HCT116 (cell line): Measurements from ENCODE around the gene FAM162B. TPM values are rescaled to one million over a fixed set of nuclear protein-coding genes. Genes with fewer than 3 reads are reported as not detected.

Source experiments
- ATAC-seq: fragments of 200-7000 bp; cut with Tn5 transposase; 2 replicates; pipeline ENCODE4 v1.9.1; 2020; ENCODE audit warnings: mild to moderate bottlenecking, moderate library complexity
- BruUV-seq: library from RNA; stranded (reverse); fragments of 400-500 nt; replicated peaks from 2 replicates; lab custom pipeline; 2021; lab: Mats Ljungman, UMichigan
- CTCF ChIA-PET: fragments of 300-600 bp; sonication (Branson Sonifier 250); formaldehyde crosslinking; loops from one replicate; lab custom pipeline; 2021; ENCODE audit warnings: antibody characterized with exemption; lab: Charles Lee
- POLR2A ChIA-PET: fragments of 300-600, 350-600 bp; sonication (Branson Sonifier 250); formaldehyde crosslinking; loops from one replicate; lab custom pipeline; 2021; ENCODE audit warnings: antibody characterized with exemption; lab: Charles Lee
- RAD21 ChIA-PET, 2 experiments: fragments of 300-600 bp; sonication (Branson Sonifier 250); formaldehyde crosslinking; loops; one replicate each; lab custom pipeline; 2023; ENCODE audit warnings: low total read pairs in 2 of 2; ENCODE audit not compliant: uncharacterized antibody in 2 of 2, unreplicated experiment in 2 of 2, low non-redundant PET in 1 of 2; lab: Charles Lee
- DNase-seq: peaks from one replicate; pipeline ENCODE4 v3.0.0-alpha.2; 2010; ENCODE audit warnings: low read depth, low spot score
- H2AFZ ChIP-seq: fragments of 200-600 bp; shearing (Covaris generic), sonication (generic); 2 replicates; pipeline ENCODE4 v1.6.1; 2017; ENCODE audit warnings: low read depth, mixed run types, mixed read lengths, antibody characterized with exemption, low read length; ENCODE audit not compliant: poor library complexity, severe bottlenecking
- H3K27ac ChIP-seq: 2 replicates; pipeline ENCODE4 v1.5.1; 2012; ENCODE audit warnings: low read depth, low read length
- H3K27me3 ChIP-seq: fragments of 200-600 bp; sonication (generic); 2 replicates; pipeline ENCODE4 v1.6.1; 2016; ENCODE audit warnings: mixed run types, low read length, mixed read lengths; ENCODE audit not compliant: insufficient read depth
- H3K36me3 ChIP-seq, 2 experiments: fragments of 200-500 bp in 1 of 2; fragments of 200-600 bp in 1 of 2; sonication (Bioruptor generic) in 1 of 2; sonication (generic) in 1 of 2; 2 replicates each; pipeline versions ENCODE4 v1.5.1 to v1.6.1; 2014 to 2016; ENCODE audit warnings: low read length in 2 of 2, inconsistent platforms in 1 of 2, mixed read lengths in 1 of 2, mixed run types in 1 of 2; ENCODE audit not compliant: insufficient read depth in 2 of 2, control insufficient read depth in 1 of 2
- H3K4me1 ChIP-seq, 2 experiments: fragments of 200-600 bp in 1 of 2; sonication (generic) in 1 of 2; 2 replicates each; pipeline versions ENCODE4 v1.5.1 to v1.6.1; 2012 to 2017; ENCODE audit warnings: low read length in 2 of 2, inconsistent platforms in 1 of 2, mild to moderate bottlenecking in 1 of 2, mixed read lengths in 1 of 2, mixed run types in 1 of 2, moderate library complexity in 1 of 2; ENCODE audit not compliant: insufficient read depth in 2 of 2, control insufficient read depth in 1 of 2
- H3K4me2 ChIP-seq: fragments of 200-600 bp; sonication (generic); 2 replicates; pipeline ENCODE4 v1.6.1; 2017; ENCODE audit warnings: mixed run types, low read length, mixed read lengths
- H3K4me3 ChIP-seq, 2 experiments: fragments of 200-600 bp in 1 of 2; sonication (generic) in 1 of 2; replicated peaks in 1 of 2; 2 replicates each; pipeline ENCODE4 v1.5.1; 2011 to 2016; ENCODE audit warnings: low read length in 2 of 2, control low read depth in 1 of 2, low read depth in 1 of 2, mild to moderate bottlenecking in 1 of 2, mixed read lengths in 1 of 2, mixed run types in 1 of 2
- H3K79me2 ChIP-seq: fragments of 200-600 bp; sonication (generic); 2 replicates; pipeline ENCODE4 v1.6.1; 2017; ENCODE audit warnings: mild to moderate bottlenecking, mixed run types, low read length, moderate library complexity, mixed read lengths; ENCODE audit not compliant: insufficient read depth
- H3K9ac ChIP-seq: fragments of 200-600 bp; sonication (generic); 2 replicates; pipeline ENCODE4 v1.6.1; 2016; ENCODE audit warnings: low read length, mixed read lengths
- H3K9me2 ChIP-seq: fragments of 200-600 bp; sonication (generic), shearing (Covaris generic); 2 replicates; pipeline ENCODE4 v1.6.1; 2017; ENCODE audit warnings: mixed run types, mild to moderate bottlenecking, moderate library complexity; ENCODE audit not compliant: insufficient read depth
- H3K9me3 ChIP-seq, 2 experiments: fragments of 200-500 bp in 1 of 2; fragments of 200-600 bp in 1 of 2; sonication (Bioruptor generic) in 1 of 2; sonication (generic) in 1 of 2; 2 replicates each; pipeline ENCODE4 v1.6.1; 2014 to 2017; ENCODE audit warnings: low read length in 2 of 2, mixed read lengths in 2 of 2, inconsistent platforms in 1 of 2, low read depth in 1 of 2, mild to moderate bottlenecking in 1 of 2, mixed run types in 1 of 2, moderate library complexity in 1 of 2; ENCODE audit not compliant: control insufficient read depth in 1 of 2, insufficient read depth in 1 of 2
- H4K20me1 ChIP-seq: fragments of 200-600 bp; sonication (generic), shearing (Covaris generic); 2 replicates; pipeline ENCODE4 v1.6.1; 2017; ENCODE audit warnings: mixed run types, mild to moderate bottlenecking, moderate library complexity; ENCODE audit not compliant: insufficient read depth
- CBX3 ChIP-seq: IDR thresholded peaks from 2 replicates; pipeline ENCODE4 v1.6.1; 2012; ENCODE audit warnings: low read depth
- CEBPB ChIP-seq: IDR thresholded peaks from 2 replicates; pipeline ENCODE4 v1.6.1; 2012; ENCODE audit warnings: low read depth
- ELF1 ChIP-seq: IDR thresholded peaks from 2 replicates; pipeline ENCODE4 v1.6.1; 2012; ENCODE audit warnings: low read depth, borderline replicate concordance
- EZH2 ChIP-seq: fragments of 200-600 bp; sonication (generic); IDR thresholded peaks from 2 replicates; pipeline ENCODE4 v1.6.1; 2017; ENCODE audit warnings: antibody characterized with exemption, mixed run types
- EZH2phosphoT487 ChIP-seq: fragments of 200-600 bp; IDR thresholded peaks from 2 replicates; pipeline ENCODE4 v1.6.1; 2018; ENCODE audit warnings: antibody characterized with exemption, borderline replicate concordance
- FOSL1 ChIP-seq: IDR thresholded peaks from 2 replicates; pipeline ENCODE4 v1.6.1; 2012; ENCODE audit warnings: low read depth
- JUND ChIP-seq: IDR thresholded peaks from 2 replicates; pipeline ENCODE4 v1.6.1; 2012
- SIN3A ChIP-seq: IDR thresholded peaks from 2 replicates; pipeline ENCODE4 v1.6.1; 2012; ENCODE audit warnings: low read depth
- SRF ChIP-seq: IDR thresholded peaks from 2 replicates; pipeline ENCODE4 v1.6.1; 2012; ENCODE audit warnings: low read depth
- YY1 ChIP-seq: IDR thresholded peaks from 2 replicates; pipeline ENCODE4 v1.6.1; 2011; ENCODE audit warnings: low read length, low read depth, moderate library complexity, mild to moderate bottlenecking; ENCODE audit not compliant: insufficient replicate concordance; ENCODE audit errors: extremely low read depth
- ZFX ChIP-seq: fragments of 450-650 bp; IDR thresholded peaks from 2 replicates; pipeline ENCODE4 v1.6.1; 2017
- ZNF274 ChIP-seq: fragments of 200-500 bp; sonication (Bioruptor generic); IDR thresholded peaks from 2 replicates; pipeline ENCODE4 v1.6.1; 2014; ENCODE audit warnings: mild to moderate bottlenecking, low read depth, low read length, inconsistent platforms
- intact Hi-C: fragments of 100-400 bp; cut with micrococcal nuclease; formaldehyde crosslinking; loops from 2 replicates; pipeline ENCODE4 v1.10.0; 2022
- total RNA-seq: library from RNA; stranded (reverse); gene quantifications from one replicate; pipeline ENCODE4 v1.2.1, GENCODE V29; 2021; ENCODE audit not compliant: unreplicated experiment
- TF ChIP-seq, protein P1 (sequence below): IDR thresholded peaks from 2 replicates; pipeline ENCODE4 v1.6.1; 2012; ENCODE audit warnings: low read depth
- TF ChIP-seq, protein P2 (sequence below): IDR thresholded peaks from 2 replicates; pipeline ENCODE4 v1.6.1; 2012

Gene FAM162B
- total RNA-seq, 1 experiment from 2014 or later, result not detected

DNA sequence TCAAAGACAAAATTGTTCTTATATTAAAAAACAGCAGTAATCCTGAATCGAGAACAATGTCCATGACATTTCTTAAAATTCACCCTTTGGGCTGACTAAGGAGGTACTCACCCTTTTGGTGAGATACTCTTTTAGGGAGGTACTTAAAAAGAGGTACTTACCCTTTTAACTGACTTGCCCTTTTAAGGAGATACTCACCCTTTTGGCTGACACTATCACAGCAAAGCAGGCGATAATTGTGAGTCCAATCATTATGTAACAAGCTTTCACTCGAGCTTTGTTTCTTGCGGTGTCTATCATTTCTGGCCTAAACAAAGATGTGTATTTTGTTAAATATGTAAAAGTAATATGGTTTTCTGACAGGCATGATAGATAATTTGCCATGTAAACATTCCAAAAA lies 3.7 kb downstream of the FAM162B start:
- RAD21 ChIA-PET, result no interaction called here
- Histone ChIP-seq H4K20me1 (no peaks in the 10 kb centered on the region), H3K27me3 (no peaks in the 10 kb centered on the region), H3K36me3 (no peaks in the 10 kb centered on the region), H2AFZ (no peak overlapping the region), H3K27ac (no peak overlapping the region), H3K9ac (no peak overlapping the region), H3K79me2 (no peaks in the 10 kb centered on the region), H3K4me1 (no peaks in the 10 kb centered on the region), H3K9me3 (no peaks in the 10 kb centered on the region), H3K9me2 (no peaks in the 10 kb centered on the region), H3K4me3 (no peak overlapping the region), H3K4me2 (no peak overlapping the region)
- ATAC-seq (no peak), DNase-seq (no peak)
- BruUV-seq, result no TSS peak
- no peak for TF ChIP-seq SRF
- no peak for TF ChIP-seq CEBPB
- TF ChIP-seq, protein P1, sequence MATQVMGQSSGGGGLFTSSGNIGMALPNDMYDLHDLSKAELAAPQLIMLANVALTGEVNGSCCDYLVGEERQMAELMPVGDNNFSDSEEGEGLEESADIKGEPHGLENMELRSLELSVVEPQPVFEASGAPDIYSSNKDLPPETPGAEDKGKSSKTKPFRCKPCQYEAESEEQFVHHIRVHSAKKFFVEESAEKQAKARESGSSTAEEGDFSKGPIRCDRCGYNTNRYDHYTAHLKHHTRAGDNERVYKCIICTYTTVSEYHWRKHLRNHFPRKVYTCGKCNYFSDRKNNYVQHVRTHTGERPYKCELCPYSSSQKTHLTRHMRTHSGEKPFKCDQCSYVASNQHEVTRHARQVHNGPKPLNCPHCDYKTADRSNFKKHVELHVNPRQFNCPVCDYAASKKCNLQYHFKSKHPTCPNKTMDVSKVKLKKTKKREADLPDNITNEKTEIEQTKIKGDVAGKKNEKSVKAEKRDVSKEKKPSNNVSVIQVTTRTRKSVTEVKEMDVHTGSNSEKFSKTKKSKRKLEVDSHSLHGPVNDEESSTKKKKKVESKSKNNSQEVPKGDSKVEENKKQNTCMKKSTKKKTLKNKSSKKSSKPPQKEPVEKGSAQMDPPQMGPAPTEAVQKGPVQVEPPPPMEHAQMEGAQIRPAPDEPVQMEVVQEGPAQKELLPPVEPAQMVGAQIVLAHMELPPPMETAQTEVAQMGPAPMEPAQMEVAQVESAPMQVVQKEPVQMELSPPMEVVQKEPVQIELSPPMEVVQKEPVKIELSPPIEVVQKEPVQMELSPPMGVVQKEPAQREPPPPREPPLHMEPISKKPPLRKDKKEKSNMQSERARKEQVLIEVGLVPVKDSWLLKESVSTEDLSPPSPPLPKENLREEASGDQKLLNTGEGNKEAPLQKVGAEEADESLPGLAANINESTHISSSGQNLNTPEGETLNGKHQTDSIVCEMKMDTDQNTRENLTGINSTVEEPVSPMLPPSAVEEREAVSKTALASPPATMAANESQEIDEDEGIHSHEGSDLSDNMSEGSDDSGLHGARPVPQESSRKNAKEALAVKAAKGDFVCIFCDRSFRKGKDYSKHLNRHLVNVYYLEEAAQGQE, result no peak
- TF ChIP-seq, protein P2, sequence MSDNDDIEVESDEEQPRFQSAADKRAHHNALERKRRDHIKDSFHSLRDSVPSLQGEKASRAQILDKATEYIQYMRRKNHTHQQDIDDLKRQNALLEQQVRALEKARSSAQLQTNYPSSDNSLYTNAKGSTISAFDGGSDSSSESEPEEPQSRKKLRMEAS, result no peak
- CTCF ChIA-PET, result no interaction called here
- intact Hi-C loops, result no loop called here
- POLR2A ChIA-PET, result no interaction called here

DNA sequence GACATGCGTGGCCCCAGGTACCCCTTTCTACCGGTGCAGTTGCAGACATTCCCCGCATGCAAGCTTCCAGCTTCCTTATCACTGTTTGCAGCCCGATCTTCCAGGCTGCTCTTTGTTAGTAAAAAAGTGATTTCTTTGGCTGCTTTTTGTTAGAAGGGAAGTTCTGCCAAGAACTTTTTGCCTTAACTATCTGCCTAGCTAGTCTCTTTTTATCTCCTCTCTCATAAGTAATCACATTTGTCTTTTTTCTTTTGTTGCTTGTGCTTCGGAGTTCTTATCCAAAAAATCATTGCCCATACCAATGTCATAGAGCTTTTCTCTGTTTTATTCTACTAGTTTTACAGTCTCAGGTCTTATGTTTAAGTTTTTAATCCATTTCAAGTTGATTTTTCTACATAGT lies 20.3 kb downstream of the FAM162B start:
- no peak overlapping the region for H3K4me3 ChIP-seq
- no peak overlapping the region for H2AFZ ChIP-seq
- no peaks in the 10 kb centered on the region for H3K79me2 ChIP-seq
- no peaks in the 10 kb centered on the region for H4K20me1 ChIP-seq
- H3K9me3 ChIP-seq, result no peaks in the 10 kb centered on the region
- H3K4me1 ChIP-seq, result no peaks in the 10 kb centered on the region
- H3K27ac ChIP-seq, result no peak overlapping the region
- ChIA-PET POLR2A (no interaction called here), RAD21 (no interaction called here), CTCF (no interaction called here)
- H3K9ac ChIP-seq, result no peak overlapping the region
- no peaks in the 10 kb centered on the region for H3K9me2 ChIP-seq
- no peak for DNase-seq
- ATAC-seq, result no peak
- H3K36me3 ChIP-seq, result no peaks in the 10 kb centered on the region
- BruUV-seq, result no TSS peak
- intact Hi-C loops, result no loop called here
- H3K4me2 ChIP-seq, result no peak overlapping the region
- H3K27me3 ChIP-seq, result no peaks in the 10 kb centered on the region
- TF ChIP-seq SRF (no peak), FOSL1 (no peak), CEBPB (no peak), EZH2 (no peak), YY1 (no peak), CBX3 (no peak), EZH2phosphoT487 (no peak), SIN3A (no peak), ELF1 (no peak), ZFX (no peak), JUND (no peak), ZNF274 (no peak)
- TF ChIP-seq, protein P1, result no peak
- TF ChIP-seq, protein P2, result no peak
